NB4 (cell line): ENCODE data around the gene PFN3.

Experiments
- POLR2A ChIP-seq: IDR thresholded peaks from 2 replicates; pipeline ENCODE4 v1.6.1; 2011; ENCODE audit warnings: mild to moderate bottlenecking; ENCODE audit not compliant: insufficient read length; ENCODE audit errors: extremely low read depth
- TF ChIP-seq, protein P1 (sequence below): IDR thresholded peaks from one replicate; pipeline ENCODE4 v1.5.1; 2012; ENCODE audit warnings: low read depth, low read length

DNA sequence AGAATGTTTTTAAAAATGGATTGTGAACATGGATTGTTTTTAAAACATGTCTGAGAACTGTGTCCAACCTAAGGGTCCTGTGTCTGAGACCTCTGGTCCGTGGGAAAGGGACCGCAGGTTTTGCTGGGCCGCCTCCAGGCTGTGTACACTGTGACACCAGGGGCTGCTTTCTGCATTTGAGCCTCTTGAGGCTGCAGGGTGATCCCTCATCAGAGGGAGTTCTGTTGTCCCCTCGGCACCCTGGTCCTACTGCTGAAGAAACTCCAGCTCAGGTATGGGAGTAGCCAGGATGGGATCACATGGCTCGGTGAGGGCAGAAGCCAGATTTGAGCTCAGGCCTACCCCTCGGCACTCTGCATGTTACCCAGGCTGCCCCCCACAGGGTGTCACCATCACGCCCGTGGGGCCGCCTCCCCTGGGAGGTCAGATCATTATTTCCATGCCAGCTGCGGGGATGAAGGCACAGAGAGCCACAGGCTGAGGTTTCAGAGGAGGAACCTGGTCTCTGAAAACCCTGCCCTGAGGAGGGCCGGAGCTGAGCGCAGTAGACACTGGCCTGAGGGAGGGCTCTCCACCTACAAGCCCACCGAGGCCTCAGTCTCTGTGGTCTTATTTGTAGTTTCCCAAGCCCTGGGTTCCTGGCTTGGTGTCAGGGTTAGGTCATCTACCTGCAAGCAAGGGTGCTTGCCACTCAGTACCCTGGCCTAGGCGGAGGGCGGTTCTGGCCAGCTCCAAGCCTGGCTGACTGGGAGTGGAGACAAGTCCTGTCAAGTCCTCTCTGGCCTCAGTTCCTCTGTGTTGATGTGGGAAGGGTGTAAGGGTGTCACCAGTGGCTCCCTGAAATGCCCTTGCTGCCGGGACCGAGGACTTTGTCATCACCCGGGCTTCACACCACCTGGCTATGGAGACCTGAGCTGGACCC is 48.9 kb upstream of the PFN3 start:
- TF ChIP-seq, protein P1, sequence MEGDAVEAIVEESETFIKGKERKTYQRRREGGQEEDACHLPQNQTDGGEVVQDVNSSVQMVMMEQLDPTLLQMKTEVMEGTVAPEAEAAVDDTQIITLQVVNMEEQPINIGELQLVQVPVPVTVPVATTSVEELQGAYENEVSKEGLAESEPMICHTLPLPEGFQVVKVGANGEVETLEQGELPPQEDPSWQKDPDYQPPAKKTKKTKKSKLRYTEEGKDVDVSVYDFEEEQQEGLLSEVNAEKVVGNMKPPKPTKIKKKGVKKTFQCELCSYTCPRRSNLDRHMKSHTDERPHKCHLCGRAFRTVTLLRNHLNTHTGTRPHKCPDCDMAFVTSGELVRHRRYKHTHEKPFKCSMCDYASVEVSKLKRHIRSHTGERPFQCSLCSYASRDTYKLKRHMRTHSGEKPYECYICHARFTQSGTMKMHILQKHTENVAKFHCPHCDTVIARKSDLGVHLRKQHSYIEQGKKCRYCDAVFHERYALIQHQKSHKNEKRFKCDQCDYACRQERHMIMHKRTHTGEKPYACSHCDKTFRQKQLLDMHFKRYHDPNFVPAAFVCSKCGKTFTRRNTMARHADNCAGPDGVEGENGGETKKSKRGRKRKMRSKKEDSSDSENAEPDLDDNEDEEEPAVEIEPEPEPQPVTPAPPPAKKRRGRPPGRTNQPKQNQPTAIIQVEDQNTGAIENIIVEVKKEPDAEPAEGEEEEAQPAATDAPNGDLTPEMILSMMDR = no peak
- TF ChIP-seq POLR2A = no peak
